GM12891 (cell line): ENCODE data around the gene CD200.

ENCODE experiments used
- PAX5 ChIP-seq: IDR thresholded peaks from 2 replicates; pipeline ENCODE4 v1.6.1; 2011; ENCODE audit warnings: low read length, moderate library complexity, mild to moderate bottlenecking; ENCODE audit not compliant: insufficient read depth, severe bottlenecking
- POLR2A ChIP-seq: IDR thresholded peaks from 2 replicates; pipeline ENCODE4 v1.6.1; 2011; ENCODE audit warnings: low read depth, low read length, control low read depth
- POLR2AphosphoS5 ChIP-seq: IDR thresholded peaks from 2 replicates; pipeline ENCODE4 v1.6.1; 2011; ENCODE audit warnings: low read depth, low read length, control low read depth
- TAF1 ChIP-seq: IDR thresholded peaks from 2 replicates; pipeline ENCODE4 v1.6.1; 2011; ENCODE audit warnings: low read depth, low read length, control low read depth

GRCh38 chr3:112345681-112346080 lies 12.7 kb downstream of the CD200 start:
- TF ChIP-seq POLR2A = no peak
- no peak for TF ChIP-seq TAF1
- TF ChIP-seq POLR2AphosphoS5 = no peak
- TF ChIP-seq PAX5 = no peak
